Omental fat pad (tissue), 4 donors: ENCODE measurements around the gene MRPS5. TPM values are rescaled to one million over a fixed set of nuclear protein-coding genes. Genes with fewer than 3 reads are reported as not detected.

Experiments used
- ATAC-seq: fragments of 150-250 bp; one replicate; pipeline ENCODE4 v1.9.1; 2016; ENCODE audit warnings: mild to moderate bottlenecking, moderate library complexity; ENCODE audit not compliant: low FRiP score
- DNase-seq: peaks from one replicate; pipeline ENCODE4 v3.0.0-alpha.2; 2019; ENCODE audit warnings: low spot score
- CTCF ChIP-seq, 3 donors: fragments of 450-650 bp; IDR thresholded peaks; one replicate each; pipeline ENCODE4 v1.5.1; 2016 to 2017; ENCODE audit warnings: antibody characterized with exemption in 3 of 3, mild to moderate bottlenecking in 3 of 3, moderate library complexity in 2 of 3
- total RNA-seq, 4 donors: library from RNA; depleted of rRNA; stranded (reverse); fragments of >200 nt; gene quantifications; one replicate each; pipeline ENCODE4 v1.1.0, GENCODE V29; 2016

MRPS5 gene
- total RNA-seq, 4 donors from 2014 or later = 39.4 to 60.6 (median 47.5) TPM

- no peak for DNase-seq
- TF ChIP-seq CTCF (IDR thresholded peaks at IDR 0.05) = no peak
- no peak for ATAC-seq
Observed at GRCh38 chr2:95036596-95037383, 84.8 kb downstream of the MRPS5 start.

Other genes starting within 250 kb of the MRPS5 start
- gene MAL, start 96.1 kb downstream of the MRPS5 start, total RNA-seq = 1 to 10 TPM in 1 of 4 donors, under 1 TPM in 1, not detected in 2; 0.93 to 4.7 TPM
- 10 to 100 TPM; 11.0 to 28.2 (median 11.4) TPM for gene ZNF514, start 38.0 kb upstream of the MRPS5 start, total RNA-seq
- gene ZNF2, start 44.0 kb upstream of the MRPS5 start, total RNA-seq = 1 to 10 TPM; 2.1 to 7.4 (median 2.7) TPM
- gene ZNF892, start 85.7 kb upstream of the MRPS5 start, total RNA-seq = 1 to 10 TPM; 2.9 to 7.9 (median 3.8) TPM
- gene PROM2, start 152.6 kb upstream of the MRPS5 start, total RNA-seq = 1 to 10 TPM in 2 of 4 donors, under 1 TPM in 2; 0.60 to 1.4 (median 1.1) TPM
- 10 to 100 TPM in 1 of 4 donors, 1 to 10 TPM in 3; 5.5 to 37.4 (median 7.1) TPM for gene KCNIP3, start 175.5 kb upstream of the MRPS5 start, total RNA-seq